Large intestine (tissue), 3 donors: ENCODE results near the gene RRAGC. TPM values are rescaled to one million over a fixed set of nuclear protein-coding genes. Genes with fewer than 3 reads are reported as not detected.

ENCODE experiments used
- DNase-seq, 2 donors: peaks; one replicate each; pipeline versions ENCODE4 v3.0.0 to v3.0.0-alpha.2; 2013
- H3K27ac ChIP-seq: one replicate; pipeline ENCODE4 v1.5.1; 2013; ENCODE audit warnings: low read length
- H3K27me3 ChIP-seq: 2 replicates; pipeline ENCODE4 v1.6.1; 2013; ENCODE audit warnings: low read length; ENCODE audit not compliant: control insufficient read depth, insufficient read depth
- H3K36me3 ChIP-seq: 2 replicates; pipeline ENCODE4 v1.6.1; 2013; ENCODE audit warnings: low read length; ENCODE audit not compliant: control insufficient read depth, insufficient read depth
- H3K4me1 ChIP-seq: one replicate; pipeline ENCODE4 v1.6.1; 2013; ENCODE audit warnings: low read length; ENCODE audit not compliant: control insufficient read depth, insufficient read depth
- H3K4me3 ChIP-seq: one replicate; pipeline ENCODE4 v1.5.1; 2013; ENCODE audit warnings: low read length
- H3K9me3 ChIP-seq: one replicate; pipeline ENCODE4 v1.6.1; 2013; ENCODE audit warnings: mild to moderate bottlenecking, low read depth, low read length, moderate library complexity; ENCODE audit not compliant: control insufficient read depth
- WGBS: methylation state at CpG from one replicate; pipeline ENCODE4 v1.1.5; 2013; ENCODE audit warnings: low lambda C conversion rate; ENCODE audit not compliant: insufficient coverage; 5-methylcytosine and 5-hydroxymethylcytosine counted together
- polyA plus RNA-seq: library from polyadenylated mRNA; unstranded; fragments of 120-200 nt; gene quantifications from one replicate; pipeline ENCODE4 v1.2.1, GENCODE V29; 2013

Gene RRAGC
- polyA plus RNA-seq, 1 donor, result 28.6 TPM

- peaks cover 18% of the 10 kb centered on the region for H3K36me3 ChIP-seq
- H3K4me3 ChIP-seq, result no peak overlapping the region
- peaks cover 8% of the 10 kb centered on the region for H3K27me3 ChIP-seq
- H3K9me3 ChIP-seq, result no peaks in the 10 kb centered on the region
- no peak overlapping the region for H3K27ac ChIP-seq
- DNase-seq, result no peak
- WGBS, result no CpG with 5 or more reads among the region's 3 CpGs
- no peaks in the 10 kb centered on the region for H3K4me1 ChIP-seq
Observed at GRCh38 chr1:38834221-38834782, 25.3 kb downstream of the RRAGC start.

- Histone ChIP-seq H3K4me1 (no peaks in the 10 kb centered on the region), H3K27me3 (peaks cover 8% of the 10 kb centered on the region), H3K9me3 (no peaks in the 10 kb centered on the region), H3K27ac (no peak overlapping the region), H3K4me3 (no peak overlapping the region), H3K36me3 (peaks cover 7% of the 10 kb centered on the region)
- no CpG with 5 or more reads among the region's 3 CpGs for WGBS
- DNase-seq, result no peak
Observed at GRCh38 chr1:38833146-38833545, 26.4 kb downstream of the RRAGC start.

GRCh38 chr1:38832370-38832734 is 27.2 kb downstream of the RRAGC start:
- no peaks in the 10 kb centered on the region for H3K4me1 ChIP-seq
- H3K27ac ChIP-seq, result no peak overlapping the region
- H3K27me3 ChIP-seq, result peaks cover 13% of the 10 kb centered on the region
- H3K4me3 ChIP-seq, result no peak overlapping the region
- peaks cover 2% of the 10 kb centered on the region for H3K36me3 ChIP-seq
- no CpG with 5 or more reads among the region's 3 CpGs for WGBS
- no peak for DNase-seq
- H3K9me3 ChIP-seq, result no peaks in the 10 kb centered on the region

GRCh38 chr1:38831731-38832369 is 27.7 kb downstream of the RRAGC start:
- no peak for DNase-seq
- Histone ChIP-seq H3K36me3 (no peaks in the 10 kb centered on the region), H3K9me3 (no peaks in the 10 kb centered on the region), H3K27me3 (peaks cover 13% of the 10 kb centered on the region), H3K4me1 (no peaks in the 10 kb centered on the region), H3K4me3 (no peak overlapping the region), H3K27ac (no peak overlapping the region)
- WGBS, result 90% methylated on average over 2 of the region's 6 CpGs

DNA sequence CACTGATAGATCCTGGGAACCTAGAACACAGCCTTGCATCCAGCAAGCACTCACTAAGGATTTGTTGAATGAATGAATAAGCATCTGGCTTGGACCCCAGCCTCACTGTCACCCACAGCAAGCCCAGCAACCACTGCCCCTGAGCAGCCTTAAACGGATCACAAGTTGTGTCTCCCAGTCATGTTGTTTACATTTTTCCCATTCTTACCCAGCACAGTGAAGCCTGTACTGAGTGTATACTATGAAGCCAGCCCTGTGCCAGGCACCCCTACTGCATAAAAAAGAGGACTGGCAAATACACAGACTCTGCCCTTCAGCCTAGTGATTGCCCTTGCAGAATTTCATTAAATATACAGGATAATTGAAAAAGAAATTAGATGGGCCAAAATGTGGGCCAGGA is 30.2 kb downstream of the RRAGC start:
- Histone ChIP-seq H3K9me3 (no peaks in the 10 kb centered on the region), H3K4me3 (no peak overlapping the region), H3K27ac (no peak overlapping the region), H3K27me3 (peaks cover 17% of the 10 kb centered on the region), H3K36me3 (no peaks in the 10 kb centered on the region), H3K4me1 (no peaks in the 10 kb centered on the region)
- DNase-seq, result no peak
- WGBS, result no CpG with 5 or more reads among the region's 1 CpG

- Histone ChIP-seq H3K4me3 (no peak overlapping the region), H3K9me3 (no peaks in the 10 kb centered on the region), H3K27ac (no peak overlapping the region), H3K4me1 (no peaks in the 10 kb centered on the region), H3K27me3 (peaks cover 22% of the 10 kb centered on the region), H3K36me3 (no peaks in the 10 kb centered on the region)
- WGBS, result no CpG with 5 or more reads among the region's 2 CpGs
- DNase-seq, result no peak
Observed at GRCh38 chr1:38827318-38827717, 32.3 kb downstream of the RRAGC start.

GRCh38 chr1:38826886-38827285 is 32.7 kb downstream of the RRAGC start:
- Histone ChIP-seq H3K9me3 (no peaks in the 10 kb centered on the region), H3K27ac (no peak overlapping the region), H3K4me1 (no peaks in the 10 kb centered on the region)

DNA sequence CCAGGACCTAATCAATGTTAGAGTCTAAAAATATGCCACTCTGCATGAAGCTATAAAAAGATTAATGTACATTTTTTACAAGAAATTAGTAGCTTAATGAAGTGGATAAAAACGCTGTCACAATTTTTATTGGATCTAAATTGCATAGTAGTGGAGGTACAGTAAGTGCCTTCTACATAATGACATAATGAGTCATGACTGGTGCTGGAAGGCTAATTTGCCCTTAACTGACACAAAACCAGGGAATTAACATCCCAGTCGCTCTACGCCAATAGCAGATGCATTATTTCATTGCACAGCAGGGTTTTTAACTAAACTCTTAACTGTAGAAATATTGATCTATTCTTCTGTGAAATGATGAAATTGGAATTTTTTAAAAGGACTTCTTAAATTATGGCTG is 33.3 kb downstream of the RRAGC start:
- H3K9me3 ChIP-seq, result no peaks in the 10 kb centered on the region
- H3K4me1 ChIP-seq, result no peaks in the 10 kb centered on the region
- H3K36me3 ChIP-seq, result no peaks in the 10 kb centered on the region
- H3K4me3 ChIP-seq, result no peak overlapping the region
- H3K27ac ChIP-seq, result no peak overlapping the region
- no peak for DNase-seq
- whole genome bisulfite sequencing, result no CpG with 5 or more reads among the region's 3 CpGs
- H3K27me3 ChIP-seq, result peaks cover 28% of the 10 kb centered on the region

More at GRCh38 chr1:38826886-38827285, 32.7 kb downstream of the RRAGC start:
- no peak for DNase-seq
- H3K4me3 ChIP-seq, result no peak overlapping the region
- peaks cover 24% of the 10 kb centered on the region for H3K27me3 ChIP-seq
- no peaks in the 10 kb centered on the region for H3K36me3 ChIP-seq

- H3K9me3 ChIP-seq, result peaks cover 7% of the 10 kb centered on the region
- peaks cover 7% of the 10 kb centered on the region for H3K4me1 ChIP-seq
- no CpG with 5 or more reads among the region's 1 CpG for WGBS
- H3K36me3 ChIP-seq, result no peaks in the 10 kb centered on the region
- no peak for DNase-seq
- H3K27ac ChIP-seq, result no peak overlapping the region
- peaks cover 66% of the 10 kb centered on the region for H3K27me3 ChIP-seq
- H3K4me3 ChIP-seq, result no peak overlapping the region
Observed at GRCh38 chr1:38820860-38821259, 38.7 kb downstream of the RRAGC start.

GRCh38 chr1:38819516-38819915 is 40.1 kb downstream of the RRAGC start:
- Histone ChIP-seq H3K27me3 (peaks cover 73% of the 10 kb centered on the region), H3K4me3 (no peak overlapping the region), H3K27ac (no peak overlapping the region), H3K4me1 (peaks cover 7% of the 10 kb centered on the region), H3K9me3 (peaks cover 7% of the 10 kb centered on the region), H3K36me3 (no peaks in the 10 kb centered on the region)
- DNase-seq, result no peak
- WGBS, result no CpG with 5 or more reads among the region's 2 CpGs

DNA sequence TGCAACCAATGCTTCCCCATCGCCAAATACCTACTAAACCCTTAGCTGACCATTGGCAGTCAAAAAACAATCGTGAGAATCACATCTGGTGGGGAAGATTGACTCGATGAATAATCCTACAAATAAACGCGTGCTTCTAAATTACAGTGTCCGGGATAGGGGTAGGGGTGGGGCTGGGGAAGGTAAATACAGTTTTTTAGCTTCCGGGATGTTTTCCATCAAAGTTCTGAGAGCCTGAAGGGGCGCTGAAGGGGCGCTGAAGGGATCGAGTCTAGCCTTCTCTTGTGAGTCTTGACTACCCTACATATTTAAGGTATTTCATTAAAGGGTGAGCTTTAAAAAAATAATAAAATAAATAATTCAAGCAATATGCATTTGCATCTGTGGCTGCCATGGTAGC is 40.5 kb downstream of the RRAGC start:
- Histone ChIP-seq H3K4me3 (no peak overlapping the region), H3K27ac (no peak overlapping the region), H3K4me1 (peaks cover 7% of the 10 kb centered on the region), H3K36me3 (no peaks in the 10 kb centered on the region), H3K9me3 (peaks cover 7% of the 10 kb centered on the region), H3K27me3 (peaks cover 72% of the 10 kb centered on the region)
- DNase-seq, result no peak
- WGBS, result no CpG with 5 or more reads among the region's 10 CpGs
